Measurements from ENCODE around the gene EXOC6.

DNA sequence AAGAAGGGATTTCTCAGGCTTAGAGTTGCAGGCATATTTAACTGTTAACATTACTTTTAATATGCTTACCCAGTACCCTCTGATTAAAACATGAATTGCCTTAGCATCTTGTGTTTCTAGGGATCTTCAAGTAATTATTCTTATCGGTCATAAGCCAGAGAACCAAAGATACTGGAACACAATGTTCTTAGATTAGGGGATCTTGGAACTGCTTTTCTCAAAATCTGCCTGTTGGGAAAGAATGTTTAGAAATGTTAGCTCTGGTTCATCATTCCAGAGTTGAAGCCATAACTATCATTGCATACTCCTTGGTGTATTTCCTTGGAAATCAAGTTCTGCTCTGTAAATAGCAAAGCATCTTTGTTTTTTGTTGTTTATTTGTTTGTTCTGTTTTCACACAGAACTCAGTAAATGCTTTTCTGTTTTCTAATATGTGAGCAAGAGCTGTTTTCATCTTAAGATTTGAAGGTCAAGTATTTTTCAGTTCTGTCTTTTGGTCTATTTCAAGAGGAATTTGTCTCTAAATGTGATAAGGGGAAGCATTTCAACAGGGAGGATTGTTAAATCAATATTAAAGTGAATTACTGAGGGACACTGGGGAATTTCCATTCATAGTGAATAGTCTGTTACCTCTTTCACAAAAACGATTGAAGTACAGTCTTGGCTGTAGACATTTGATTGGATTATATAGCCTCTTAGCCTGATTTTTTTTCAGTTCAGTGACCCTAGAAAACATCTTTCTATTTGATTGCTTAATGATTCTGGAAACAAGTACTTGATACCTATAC lies 109.1 kb downstream of the EXOC6 start:
- TF ChIP-seq ARNTL (CRISPR knock-in tag; IDR thresholded peaks at IDR 0.05; ENCODE audit: borderline replicate concordance, low read depth) (no peak), TCF4 (CRISPR knock-in tag; IDR thresholded peaks at IDR 0.05; ENCODE audit: borderline replicate concordance) (no peak), ZFP3 (CRISPR knock-in tag; IDR thresholded peaks at IDR 0.05) (no peak), ZC3H10 (CRISPR knock-in tag; IDR thresholded peaks at IDR 0.05) (no peak), TOX (CRISPR knock-in tag; IDR thresholded peaks at IDR 0.05; ENCODE audit: borderline replicate concordance) (no peak), ESRRG (CRISPR knock-in tag; IDR thresholded peaks at IDR 0.05) (no peak)

All from SK-N-SH treated with all-trans-retinoic acid at 6 μM for 48 hours (cell line).